CD14-positive monocyte (primary cell): ENCODE measurements around the gene GLA. TPM values are rescaled to one million over a fixed set of nuclear protein-coding genes. Genes with fewer than 3 reads are reported as not detected.

Experiments used
- DNase-seq, 3 donors: peaks; one replicate each; pipeline ENCODE4 v3.0.0-alpha.2; 2011 to 2022
- H2AFZ ChIP-seq: 2 replicates; pipeline ENCODE4 v1.6.0; 2012; ENCODE audit warnings: mild to moderate bottlenecking, low read depth, low read length, inconsistent platforms; ENCODE audit not compliant: insufficient read depth, poor library complexity, severe bottlenecking
- H3K27ac ChIP-seq, 2 donors: 1 replicate in 1 of 2; 2 replicates in 1 of 2; pipeline ENCODE4 v1.5.1; 2012 to 2013; ENCODE audit warnings: low read length in 2 of 2, control low read depth in 1 of 2, inconsistent platforms in 1 of 2, low read depth in 1 of 2, mild to moderate bottlenecking in 1 of 2
- H3K27me3 ChIP-seq, 2 donors: one replicate each; pipeline versions ENCODE4 v1.6.0 to v1.6.1; 2011 to 2013; ENCODE audit warnings: low read length in 2 of 2; ENCODE audit not compliant: control insufficient read depth in 2 of 2, insufficient read depth in 2 of 2
- H3K36me3 ChIP-seq, 2 donors: replicated peaks in 1 of 2; 1 replicate in 1 of 2; 2 replicates in 1 of 2; pipeline versions ENCODE4 v1.5.1 to v1.6.1; 2012 to 2013; ENCODE audit warnings: low read length in 2 of 2, control low read depth in 1 of 2, inconsistent platforms in 1 of 2, mild to moderate bottlenecking in 1 of 2; ENCODE audit not compliant: insufficient read depth in 2 of 2, control insufficient read depth in 1 of 2
- H3K4me1 ChIP-seq, 2 donors: 1 replicate in 1 of 2; 2 replicates in 1 of 2; pipeline versions ENCODE4 v1.5.1 to v1.6.1; 2012 to 2013; ENCODE audit warnings: low read length in 2 of 2, control low read depth in 1 of 2, inconsistent platforms in 1 of 2, mild to moderate bottlenecking in 1 of 2, moderate library complexity in 1 of 2; ENCODE audit not compliant: insufficient read depth in 2 of 2, control insufficient read depth in 1 of 2
- H3K4me2 ChIP-seq: replicated peaks from 2 replicates; pipeline ENCODE3; 2012; ENCODE audit warnings: low read length, moderate library complexity, mild to moderate bottlenecking; ENCODE audit not compliant: poor library complexity, severe bottlenecking; ENCODE audit errors: extremely low read depth
- H3K4me3 ChIP-seq, 3 experiments: fragments of 200-600 bp in 1 of 3; sonication (generic) in 1 of 3; replicated peaks in 1 of 3; 1 replicate in 2 of 3; 2 replicates in 1 of 3; pipeline ENCODE4 v1.5.1; 2011 to 2013; ENCODE audit warnings: low read length in 3 of 3, mild to moderate bottlenecking in 3 of 3, control low read depth in 2 of 3, low read depth in 2 of 3, inconsistent platforms in 1 of 3, moderate library complexity in 1 of 3
- H3K79me2 ChIP-seq: 2 replicates; pipeline ENCODE4 v1.6.0; 2012; ENCODE audit warnings: mild to moderate bottlenecking, control low read depth, inconsistent platforms, low read length, moderate library complexity; ENCODE audit not compliant: insufficient read depth
- H3K9ac ChIP-seq: 2 replicates; pipeline ENCODE4 v1.6.0; 2017; ENCODE audit warnings: low read length, mild to moderate bottlenecking; ENCODE audit not compliant: insufficient read depth, poor library complexity, severe bottlenecking
- H3K9me3 ChIP-seq, 2 donors: replicated peaks in 1 of 2; 1 replicate in 1 of 2; 2 replicates in 1 of 2; pipeline versions ENCODE4 v1.5.1 to v1.6.1; 2012 to 2013; ENCODE audit warnings: low read length in 2 of 2, control low read depth in 1 of 2; ENCODE audit not compliant: control insufficient read depth in 1 of 2, insufficient read depth in 1 of 2
- H4K20me1 ChIP-seq: 2 replicates; pipeline ENCODE4 v1.6.0; 2012; ENCODE audit warnings: mild to moderate bottlenecking, low read length, control low read depth, moderate library complexity; ENCODE audit not compliant: insufficient read depth
- H3K27ac Mint-ChIP-seq, 7 donors: one replicate each; pipeline ENCODE4 v1.8.0; 2020; ENCODE audit warnings: mild to moderate bottlenecking in 7 of 7, mixed read lengths in 7 of 7, moderate library complexity in 6 of 7, inconsistent platforms in 2 of 7
- H3K27me3 Mint-ChIP-seq, 3 donors: one replicate each; pipeline ENCODE4 v1.8.0; 2021 to 2022; ENCODE audit warnings: low read depth in 3 of 3, mild to moderate bottlenecking in 3 of 3, mixed read lengths in 3 of 3, moderate library complexity in 3 of 3, inconsistent platforms in 1 of 3
- H3K36me3 Mint-ChIP-seq, 2 donors: one replicate each; pipeline ENCODE4 v1.8.0; 2020; ENCODE audit warnings: mixed read lengths in 2 of 2, inconsistent platforms in 1 of 2, mild to moderate bottlenecking in 1 of 2
- H3K4me1 Mint-ChIP-seq: one replicate; pipeline ENCODE4 v1.8.0; 2020; ENCODE audit warnings: mild to moderate bottlenecking, mixed read lengths
- H3K4me3 Mint-ChIP-seq, 2 donors: one replicate each; pipeline ENCODE4 v1.8.0; 2020; ENCODE audit warnings: mild to moderate bottlenecking in 2 of 2, mixed read lengths in 2 of 2, moderate library complexity in 1 of 2
- H3K9me3 Mint-ChIP-seq, 7 donors: one replicate each; pipeline ENCODE4 v1.8.0; 2020 to 2022; ENCODE audit warnings: mixed read lengths in 7 of 7, mild to moderate bottlenecking in 6 of 7, moderate library complexity in 6 of 7, inconsistent platforms in 2 of 7
- WGBS: methylation state at CpG from one replicate; pipeline ENCODE4 v1.1.5; 2013; ENCODE audit warnings: missing lambda C conversion rate; ENCODE audit not compliant: insufficient coverage; 5-methylcytosine and 5-hydroxymethylcytosine counted together
- intact Hi-C, 2 donors: fragments of 100-400 bp; cut with micrococcal nuclease; formaldehyde crosslinking; loops; one replicate each; pipeline versions ENCODE4 v1.15.0 to v1.15.1; 2023
- polyA plus RNA-seq, 3 donors: library from polyadenylated mRNA; depleted of rRNA in 1 of 3; unstranded in 2 of 3; stranded (reverse) in 1 of 3; fragments of 300-500 nt in 2 of 3; fragments of >200 nt in 1 of 3; fragmentation: Illumina TruSeq in 2 of 3; gene quantifications; 1 replicate in 2 of 3; 2 replicates in 1 of 3; pipeline ENCODE4 v1.2.3, GENCODE V29; 2012 to 2021
- TF ChIP-seq, protein P1 (sequence below): fragments of 200-600 bp; IDR thresholded peaks from one replicate; pipeline ENCODE4 v1.8.0; 2022; ENCODE audit warnings: antibody characterized with exemption, mild to moderate bottlenecking

GLA gene
- polyA plus RNA-seq, 3 donors: 64.0 to 101 (median 80.0) TPM

DNA sequence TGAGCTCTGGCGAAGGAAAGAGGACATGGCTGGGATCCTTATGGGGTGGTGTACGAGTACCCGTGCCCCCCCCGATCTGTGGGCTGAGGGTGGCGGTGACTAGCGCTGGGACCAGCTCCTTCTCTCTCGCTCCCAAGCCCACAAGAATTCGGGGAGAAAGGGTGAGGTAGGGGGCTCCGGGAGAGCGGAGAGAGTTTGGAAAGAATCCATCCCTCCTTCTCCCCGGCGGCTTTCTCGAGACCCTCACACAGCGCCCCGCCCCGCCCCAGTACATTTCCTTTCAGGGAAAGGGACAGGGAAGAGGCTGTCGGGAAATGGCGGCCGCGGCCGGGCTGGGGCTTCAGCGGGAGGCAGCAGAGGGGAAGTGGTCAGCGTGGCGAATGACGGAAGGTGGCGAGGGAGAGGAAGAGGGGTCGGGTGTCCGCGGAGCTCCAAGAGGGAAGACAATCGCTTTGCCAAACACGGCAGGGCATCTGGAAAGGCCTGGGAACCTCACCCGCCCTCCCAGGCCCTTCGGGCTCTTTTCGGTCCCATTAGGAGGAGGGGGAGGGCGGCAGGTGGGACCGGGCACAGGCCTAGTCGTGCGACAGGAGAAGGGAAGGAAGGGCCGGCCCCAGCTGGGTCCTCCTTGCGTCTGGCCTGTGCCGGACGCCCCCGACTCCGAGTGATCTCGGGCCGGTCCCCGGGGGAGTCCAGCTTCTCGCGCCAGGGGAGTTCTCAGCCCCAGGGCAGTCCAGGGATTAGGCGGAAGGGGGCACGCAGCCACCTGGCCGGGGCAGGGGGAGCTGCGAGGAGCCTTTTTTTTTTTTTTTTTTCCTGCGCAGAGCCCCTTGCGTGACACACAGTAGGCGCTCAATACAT, 10.5 kb upstream of the GLA start:
- intact Hi-C loops: loop anchor here in 1 of 2 donors (5.0 kb wide), 1 partner anchor 179 kb away; no protein-coding TSS in a partner anchor
- Mint-ChIP-seq H3K4me3 (peak overlapping the region; percentile 81 to 90), H3K9me3 (peaks cover 0 to 2% (median 0%) of the 10 kb centered on the region in 7 donors), H3K36me3 (peaks cover 17 to 23% of the 10 kb centered on the region in 2 donors), H3K27me3 (peaks cover 0 to 14% (median 0%) of the 10 kb centered on the region in 3 donors), H3K27ac (peak overlapping the region; percentile 92 to 98 (median 97)), H3K4me1 (peaks cover 19% of the 10 kb centered on the region)
- H3K36me3 ChIP-seq: peaks cover 1 to 7% of the 10 kb centered on the region in 2 donors
- H3K9me3 ChIP-seq: no peaks in the 10 kb centered on the region
- peak; percentile 61 to 68 (median 64) for DNase-seq
- TF ChIP-seq, protein P1, sequence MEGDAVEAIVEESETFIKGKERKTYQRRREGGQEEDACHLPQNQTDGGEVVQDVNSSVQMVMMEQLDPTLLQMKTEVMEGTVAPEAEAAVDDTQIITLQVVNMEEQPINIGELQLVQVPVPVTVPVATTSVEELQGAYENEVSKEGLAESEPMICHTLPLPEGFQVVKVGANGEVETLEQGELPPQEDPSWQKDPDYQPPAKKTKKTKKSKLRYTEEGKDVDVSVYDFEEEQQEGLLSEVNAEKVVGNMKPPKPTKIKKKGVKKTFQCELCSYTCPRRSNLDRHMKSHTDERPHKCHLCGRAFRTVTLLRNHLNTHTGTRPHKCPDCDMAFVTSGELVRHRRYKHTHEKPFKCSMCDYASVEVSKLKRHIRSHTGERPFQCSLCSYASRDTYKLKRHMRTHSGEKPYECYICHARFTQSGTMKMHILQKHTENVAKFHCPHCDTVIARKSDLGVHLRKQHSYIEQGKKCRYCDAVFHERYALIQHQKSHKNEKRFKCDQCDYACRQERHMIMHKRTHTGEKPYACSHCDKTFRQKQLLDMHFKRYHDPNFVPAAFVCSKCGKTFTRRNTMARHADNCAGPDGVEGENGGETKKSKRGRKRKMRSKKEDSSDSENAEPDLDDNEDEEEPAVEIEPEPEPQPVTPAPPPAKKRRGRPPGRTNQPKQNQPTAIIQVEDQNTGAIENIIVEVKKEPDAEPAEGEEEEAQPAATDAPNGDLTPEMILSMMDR: no peak
- no peaks in the 10 kb centered on the region for H4K20me1 ChIP-seq
- H3K4me3 ChIP-seq: peak overlapping the region; percentile 60 to 80 (median 71)
- no peaks in the 10 kb centered on the region for H3K27me3 ChIP-seq
- peaks cover 9 to 11% of the 10 kb centered on the region in 2 donors for H3K4me1 ChIP-seq
- peak overlapping the region; percentile 71 for H3K4me2 ChIP-seq
- WGBS: under 1% methylated on average over 22 of the region's 56 CpGs
- H3K79me2 ChIP-seq: no peaks in the 10 kb centered on the region
- peak overlapping the region; percentile 87 to 91 for H3K27ac ChIP-seq
- peak overlapping the region; percentile 84 for H2AFZ ChIP-seq
- peak overlapping the region; percentile 84 for H3K9ac ChIP-seq

DNA sequence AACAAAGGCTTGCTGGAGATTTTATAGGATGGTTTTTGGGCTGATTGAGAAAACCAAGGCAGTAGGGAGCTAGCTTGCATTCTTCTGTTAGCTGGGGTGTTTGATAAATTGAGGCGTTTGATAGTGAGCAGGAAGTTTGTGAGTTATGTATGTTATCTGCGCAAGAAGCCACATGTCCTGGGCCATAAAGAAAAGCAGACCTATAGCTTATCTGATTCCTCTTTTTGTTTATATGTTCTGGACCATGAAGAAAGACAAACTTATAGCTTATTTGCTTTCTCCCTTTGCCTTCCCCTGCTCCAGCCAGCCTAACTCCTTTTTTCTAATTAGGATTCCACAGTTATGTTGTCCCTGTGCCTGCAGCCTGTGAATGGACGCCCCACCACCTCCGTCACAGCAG, 9.5 kb upstream of the GLA start:
- H3K79me2 ChIP-seq: peaks cover 10% of the 10 kb centered on the region
- H3K27me3 Mint-ChIP-seq: peaks cover 0 to 14% (median 0%) of the 10 kb centered on the region in 3 donors
- H3K9me3 Mint-ChIP-seq: peaks cover 0 to 2% (median 0%) of the 10 kb centered on the region in 7 donors
- no peaks in the 10 kb centered on the region for H3K9me3 ChIP-seq
- no peak overlapping the region for H3K4me3 ChIP-seq
- intact Hi-C loops: loop anchor here in 1 of 2 donors (5.0 kb wide), 1 partner anchor 180 kb away; no protein-coding TSS in a partner anchor
- peaks cover 27 to 29% of the 10 kb centered on the region in 2 donors for H3K36me3 Mint-ChIP-seq
- H3K9ac ChIP-seq: no peak overlapping the region
- WGBS: no CpG with 5 or more reads among the region's 4 CpGs
- peak overlapping the region in 4 of 7 donors; percentile 95 to 98 (median 96) for H3K27ac Mint-ChIP-seq
- H3K4me3 Mint-ChIP-seq: no peak overlapping the region
- peaks cover 8 to 17% of the 10 kb centered on the region in 2 donors for H3K36me3 ChIP-seq
- H3K4me2 ChIP-seq: no peak overlapping the region
- peak overlapping the region; percentile 84 for H2AFZ ChIP-seq
- DNase-seq: no peak
- peaks cover 27% of the 10 kb centered on the region for H3K4me1 Mint-ChIP-seq
- no peaks in the 10 kb centered on the region for H4K20me1 ChIP-seq
- H3K4me1 ChIP-seq: peaks cover 13 to 15% of the 10 kb centered on the region in 2 donors
- TF ChIP-seq, protein P1: no peak
- H3K27ac ChIP-seq: no peak overlapping the region
- H3K27me3 ChIP-seq: no peaks in the 10 kb centered on the region
